GM21529 (cell line): ENCODE data around the gene MAP1A.

Experiments
- ATAC-seq: cut with Tn5 transposase; IDR thresholded peaks from one replicate; pipeline ENCODE4 v1.9.1; 2021; ENCODE audit not compliant: unreplicated experiment

MAP1A gene

GRCh38 chr15:43510200-43511011 is 7.0 kb upstream of the MAP1A start:
- peak; percentile 97 for ATAC-seq

GRCh38 chr15:43511012-43511885 is 6.2 kb upstream of the MAP1A start:
- no peak for ATAC-seq

- no peak for ATAC-seq
Measured at GRCh38 chr15:43513550-43513949, 3.9 kb upstream of the MAP1A start.

- ATAC-seq = no peak
Measured at GRCh38 chr15:43514241-43515057, 3.0 kb upstream of the MAP1A start.

GRCh38 chr15:43515741-43516140 is 1.7 kb upstream of the MAP1A start:
- ATAC-seq = no peak

DNA sequence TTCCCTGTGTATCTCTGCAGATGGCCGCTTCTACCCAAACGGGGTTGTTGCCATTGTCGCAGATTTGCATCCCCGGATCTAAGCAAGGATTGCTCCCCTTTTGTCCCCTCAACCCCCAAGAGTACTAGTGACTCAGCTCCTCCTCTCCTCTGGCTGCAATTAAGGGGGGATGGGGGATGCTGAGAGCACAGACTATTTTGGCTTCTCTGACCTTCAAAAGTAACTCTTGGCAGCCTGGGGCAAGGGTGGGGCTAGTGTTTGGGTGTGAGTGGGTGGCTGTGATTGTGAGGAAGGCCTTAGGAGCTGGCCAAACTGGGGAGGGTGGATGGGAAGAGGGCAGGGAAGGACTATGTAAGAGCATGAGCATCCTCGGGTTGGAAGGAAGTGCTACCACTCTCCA is 1.2 kb upstream of the MAP1A start:
- ATAC-seq = no peak

DNA sequence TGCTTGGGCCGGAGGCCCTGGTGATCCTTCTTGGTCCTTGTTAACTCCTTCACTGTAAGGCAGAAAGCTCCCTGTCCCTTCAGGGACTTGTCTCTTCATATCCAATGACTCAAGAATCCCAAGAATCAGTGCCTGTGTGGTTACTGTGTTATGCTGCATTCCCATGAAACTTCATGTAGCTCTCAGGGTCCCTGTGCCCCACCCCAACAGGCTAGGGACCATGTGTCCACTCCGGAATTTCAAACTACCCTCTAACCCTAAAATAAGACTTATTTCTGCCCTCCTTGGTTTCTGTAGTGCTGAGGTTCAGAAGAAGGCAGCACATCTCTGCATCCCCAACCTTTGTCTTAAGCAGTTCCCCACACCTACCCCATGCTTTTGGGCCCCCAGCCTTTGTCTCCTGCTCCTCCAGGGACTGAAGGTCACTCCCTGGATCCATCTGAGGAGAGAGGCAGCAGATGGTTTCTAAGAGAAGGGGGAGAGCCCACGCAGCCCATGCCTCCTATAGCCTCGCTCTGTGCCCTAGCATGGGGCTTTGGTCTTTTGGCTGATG is 531 bp upstream of the MAP1A start:
- ATAC-seq = no peak

- no peak for ATAC-seq
Measured at GRCh38 chr15:43518197-43518761, 871 bp downstream of the MAP1A start.

- no peak for ATAC-seq
Measured at GRCh38 chr15:43519196-43519595, 1.8 kb downstream of the MAP1A start.

DNA sequence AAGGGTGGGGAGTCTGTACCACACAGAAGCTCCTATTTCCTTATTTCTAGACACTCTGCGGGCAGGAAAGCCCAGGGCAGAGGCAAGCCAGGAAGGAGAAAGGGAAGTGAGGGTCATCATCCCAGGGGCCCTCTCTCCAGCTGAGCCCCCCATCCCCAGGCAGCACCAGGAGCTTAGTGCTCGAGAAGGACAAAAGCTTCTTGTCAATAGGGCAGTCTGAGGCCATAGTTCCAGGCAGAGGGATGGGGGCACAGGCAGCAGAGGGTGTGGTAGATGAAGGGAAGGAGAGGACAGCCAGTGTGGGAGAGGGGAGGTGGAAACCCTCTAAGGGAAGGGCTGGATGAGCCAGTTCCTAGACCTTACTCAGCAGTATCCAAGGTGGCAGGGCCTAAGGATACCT is 2.7 kb downstream of the MAP1A start:
- no peak for ATAC-seq

- ATAC-seq = no peak
Measured at GRCh38 chr15:43521419-43521818, 4.0 kb downstream of the MAP1A start.

DNA sequence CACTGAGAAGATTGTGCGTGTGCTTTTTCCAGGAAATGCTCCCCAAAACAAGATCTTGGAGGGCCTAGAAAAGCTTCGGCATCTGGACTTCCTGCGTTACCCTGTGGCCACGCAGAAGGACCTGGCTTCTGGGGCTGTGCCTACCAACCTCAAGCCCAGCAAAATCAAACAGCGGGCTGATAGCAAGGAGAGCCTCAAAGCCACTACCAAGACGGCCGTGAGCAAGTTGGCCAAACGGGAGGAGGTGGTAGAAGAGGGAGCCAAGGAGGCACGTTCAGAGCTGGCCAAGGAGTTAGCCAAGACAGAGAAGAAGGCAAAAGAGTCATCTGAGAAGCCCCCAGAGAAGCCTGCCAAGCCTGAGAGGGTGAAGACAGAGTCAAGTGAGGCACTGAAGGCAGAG is 4.8 kb downstream of the MAP1A start:
- no peak for ATAC-seq

DNA sequence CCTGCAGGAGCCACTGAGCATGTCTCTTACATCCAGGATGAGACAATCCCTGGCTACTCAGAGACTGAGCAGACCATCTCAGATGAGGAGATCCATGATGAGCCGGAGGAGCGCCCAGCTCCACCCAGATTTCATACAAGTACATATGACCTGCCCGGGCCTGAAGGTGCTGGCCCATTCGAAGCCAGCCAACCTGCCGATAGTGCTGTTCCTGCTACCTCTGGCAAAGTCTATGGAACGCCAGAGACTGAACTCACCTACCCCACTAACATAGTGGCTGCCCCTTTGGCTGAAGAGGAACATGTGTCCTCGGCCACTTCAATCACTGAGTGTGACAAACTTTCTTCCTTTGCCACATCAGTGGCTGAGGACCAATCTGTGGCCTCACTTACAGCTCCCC is 6.2 kb downstream of the MAP1A start:
- no peak for ATAC-seq

GRCh38 chr15:43524254-43524845 is 6.9 kb downstream of the MAP1A start:
- ATAC-seq = no peak

GRCh38 chr15:43525131-43525530 is 7.7 kb downstream of the MAP1A start:
- ATAC-seq = no peak

- no peak for ATAC-seq
Measured at GRCh38 chr15:43526261-43526930, 9.0 kb downstream of the MAP1A start.

GRCh38 chr15:43527016-43527801 is 9.8 kb downstream of the MAP1A start:
- no peak for ATAC-seq

DNA sequence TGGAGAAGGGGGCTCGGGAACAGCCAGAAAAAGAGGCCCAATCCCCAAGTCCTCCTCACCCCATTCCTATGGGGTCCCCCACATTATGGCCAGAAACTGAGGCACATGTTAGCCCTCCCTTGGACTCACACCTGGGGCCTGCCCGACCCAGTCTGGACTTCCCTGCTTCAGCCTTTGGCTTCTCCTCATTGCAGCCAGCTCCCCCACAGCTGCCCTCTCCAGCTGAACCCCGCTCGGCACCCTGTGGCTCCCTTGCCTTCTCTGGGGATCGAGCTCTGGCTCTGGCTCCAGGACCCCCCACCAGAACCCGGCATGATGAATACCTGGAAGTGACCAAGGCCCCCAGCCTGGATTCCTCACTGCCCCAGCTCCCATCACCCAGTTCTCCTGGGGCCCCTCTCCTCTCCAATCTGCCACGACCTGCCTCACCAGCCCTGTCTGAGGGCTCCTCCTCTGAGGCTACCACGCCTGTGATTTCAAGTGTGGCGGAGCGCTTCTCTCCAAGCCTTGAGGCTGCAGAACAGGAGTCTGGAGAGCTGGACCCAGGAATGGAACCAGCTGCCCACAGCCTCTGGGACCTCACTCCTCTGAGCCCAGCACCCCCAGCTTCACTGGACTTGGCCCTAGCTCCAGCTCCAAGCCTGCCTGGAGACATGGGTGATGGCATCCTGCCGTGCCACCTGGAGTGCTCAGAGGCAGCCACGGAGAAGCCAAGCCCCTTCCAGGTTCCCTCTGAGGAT is 10.6 kb downstream of the MAP1A start:
- ATAC-seq = no peak
